GM19240 (cell line): ENCODE measurements around the gene SRGAP3.

ENCODE experiments used
- DNase-seq: peaks from one replicate; pipeline ENCODE4 v3.0.0; 2011; ENCODE audit warnings: low spot score; ENCODE audit not compliant: insufficient read length

Gene SRGAP3

DNA sequence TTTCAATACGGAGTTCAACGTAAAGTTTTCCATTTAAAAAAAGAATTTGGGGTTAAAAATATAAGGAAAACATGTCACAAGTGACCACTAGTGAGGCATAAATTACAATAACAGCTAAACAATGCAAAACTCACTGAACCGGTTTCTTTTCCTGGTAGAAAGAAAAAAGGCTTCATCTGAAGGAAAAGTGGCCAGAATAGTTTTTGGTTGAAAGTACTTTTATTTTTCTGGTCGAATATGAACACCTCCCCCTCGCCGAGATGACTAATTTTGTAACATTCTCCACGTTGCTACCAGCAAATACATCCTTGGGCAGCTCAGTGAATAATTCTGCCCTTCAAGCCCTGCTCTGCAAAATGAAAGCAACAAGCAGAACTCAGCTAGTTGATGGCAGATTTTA lies 3.9 kb upstream of the SRGAP3 start:
- no peak for DNase-seq

DNA sequence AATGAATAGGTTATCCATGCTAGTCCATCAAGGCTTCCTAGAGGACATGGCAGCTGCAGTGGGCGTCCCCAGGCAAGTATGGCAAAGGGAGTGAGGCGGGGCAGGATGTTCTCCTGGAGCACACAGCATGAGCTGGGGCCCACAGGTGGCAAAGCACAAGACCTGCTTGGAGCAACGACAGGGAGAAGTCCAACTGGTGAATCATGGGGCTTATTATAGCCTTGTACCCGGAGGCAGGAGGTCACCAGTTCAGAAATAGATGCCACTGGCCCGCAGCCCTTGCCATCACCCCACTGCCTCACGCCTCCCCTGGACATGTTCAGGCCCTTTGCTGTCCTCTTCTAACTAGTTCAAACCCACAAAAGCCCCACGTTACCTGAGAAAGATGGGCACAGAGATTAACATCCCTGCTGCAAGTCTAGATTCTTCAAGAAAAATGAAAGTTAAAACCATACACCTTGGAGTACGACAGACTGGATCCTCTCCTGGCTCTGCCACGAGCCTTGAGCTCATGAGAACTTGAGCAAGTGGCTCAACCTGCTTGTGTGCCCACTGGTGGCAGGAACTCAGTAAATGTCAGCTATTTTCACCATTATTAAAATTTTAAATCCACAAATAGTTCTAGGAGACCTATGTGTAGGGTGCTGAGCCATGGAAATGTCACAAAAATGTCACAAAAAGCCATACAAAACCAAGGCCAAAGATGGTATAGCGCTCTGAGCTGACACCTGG lies 1.8 kb upstream of the SRGAP3 start:
- DNase-seq, result no peak

DNA sequence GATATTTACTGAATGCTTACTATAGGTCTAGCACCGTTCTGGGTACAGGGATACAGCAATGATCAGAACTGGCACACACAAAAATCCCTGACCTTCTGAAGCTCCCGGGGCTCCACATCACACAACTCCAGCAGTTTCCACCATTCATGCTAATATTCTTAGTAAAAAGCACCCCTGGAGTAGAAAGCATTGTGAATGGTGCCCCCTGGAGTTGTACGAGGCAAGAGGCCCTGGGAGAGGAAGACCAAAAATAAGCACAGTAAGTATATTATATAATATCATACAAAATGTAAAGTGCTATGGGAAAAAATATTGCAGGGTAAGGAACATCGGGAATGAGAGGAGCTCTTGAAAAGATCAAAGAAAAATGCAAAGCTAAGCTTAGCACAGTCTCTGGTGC lies 790 bp upstream of the SRGAP3 start:
- DNase-seq, result no peak

DNA sequence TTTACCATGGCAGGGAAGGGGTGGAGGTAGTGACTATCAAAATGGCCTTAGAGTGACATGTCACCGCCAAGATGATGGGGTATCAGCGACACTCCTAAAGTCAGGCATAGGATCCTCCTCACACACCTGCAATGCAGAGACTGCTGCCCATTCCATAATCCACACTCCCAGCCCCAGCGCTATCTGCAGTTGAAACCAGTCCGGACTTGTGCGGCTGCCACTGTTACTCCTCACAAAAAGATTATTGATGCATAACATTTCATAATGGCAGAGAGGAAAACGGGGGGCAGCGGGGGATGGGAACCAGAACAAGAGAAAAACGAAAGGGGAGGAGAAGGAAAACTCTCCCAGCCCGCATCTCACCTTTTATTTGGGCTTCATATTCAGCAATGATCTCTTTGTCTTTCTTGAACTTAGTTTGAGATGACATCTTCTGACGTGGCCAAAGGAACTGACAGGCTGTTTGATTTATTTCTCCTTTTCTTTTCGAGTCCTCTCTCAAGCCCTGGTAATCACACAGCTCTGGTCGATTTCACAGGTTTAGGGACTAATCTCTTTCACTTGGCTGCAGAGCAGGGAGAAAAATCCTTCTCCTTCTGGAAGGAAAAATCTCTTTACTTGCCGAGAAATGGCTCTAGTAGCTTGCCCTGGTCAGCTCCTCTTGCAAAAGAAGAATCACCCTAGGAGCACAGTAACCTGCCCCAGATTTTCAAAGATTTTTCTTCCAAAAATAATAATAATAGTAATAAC lies 749 bp downstream of the SRGAP3 start:
- no peak for DNase-seq

DNA sequence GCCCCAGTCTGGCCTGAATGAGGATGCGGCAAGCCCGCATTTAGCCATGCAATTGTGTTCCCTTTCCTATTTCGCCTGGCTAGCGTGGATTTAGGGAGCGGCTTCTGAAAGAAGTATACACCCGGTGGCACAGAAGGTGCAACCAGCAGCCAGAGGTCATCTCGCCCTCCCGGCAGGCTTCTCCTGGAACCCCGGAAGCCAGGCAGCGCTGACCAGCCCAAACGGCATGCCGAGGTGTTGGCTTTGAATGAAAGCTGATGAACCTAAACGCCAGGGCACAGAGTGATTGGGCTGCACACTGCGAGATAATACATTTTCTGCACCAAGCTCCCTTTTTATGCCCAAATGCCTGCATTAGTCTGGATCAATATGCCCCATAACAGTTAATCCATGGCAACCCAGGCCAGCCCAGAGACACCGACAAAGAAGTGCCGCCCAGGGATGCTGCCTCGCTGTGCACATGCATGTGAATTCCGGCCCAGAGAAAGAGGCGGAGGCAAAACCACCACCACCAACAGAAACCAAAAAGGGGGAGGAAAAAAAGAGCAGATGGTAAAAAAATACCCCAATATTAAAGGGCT lies 1.4 kb downstream of the SRGAP3 start:
- DNase-seq, result no peak

DNA sequence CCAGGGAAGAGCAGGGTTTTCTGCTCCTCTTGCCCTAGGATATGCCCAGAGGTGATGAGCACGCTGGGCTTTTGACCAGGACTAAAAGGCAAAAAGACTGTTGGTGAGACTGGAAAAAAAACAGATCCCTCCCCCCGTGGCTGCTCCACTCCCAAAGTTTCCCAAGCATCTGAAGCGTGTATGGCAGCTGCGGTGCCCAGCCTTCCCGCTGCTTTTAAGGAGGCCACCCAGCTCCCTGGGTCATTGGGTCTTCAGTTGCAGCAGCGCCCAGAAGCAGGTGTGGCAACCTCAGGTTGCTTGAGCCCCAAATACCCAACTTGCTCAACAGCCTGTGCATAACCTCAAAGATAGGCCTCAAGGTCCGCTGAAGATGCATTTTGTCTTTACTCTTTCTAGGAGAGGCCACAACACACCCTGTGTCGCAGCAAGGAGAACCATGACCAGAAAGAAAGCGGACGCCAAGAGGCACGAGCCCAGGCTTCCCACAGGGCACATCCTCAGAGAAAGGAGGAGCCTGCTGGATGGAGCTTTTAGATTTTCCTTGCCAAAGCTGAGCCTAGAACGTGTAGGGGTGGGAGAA lies 2.0 kb downstream of the SRGAP3 start:
- no peak for DNase-seq

DNA sequence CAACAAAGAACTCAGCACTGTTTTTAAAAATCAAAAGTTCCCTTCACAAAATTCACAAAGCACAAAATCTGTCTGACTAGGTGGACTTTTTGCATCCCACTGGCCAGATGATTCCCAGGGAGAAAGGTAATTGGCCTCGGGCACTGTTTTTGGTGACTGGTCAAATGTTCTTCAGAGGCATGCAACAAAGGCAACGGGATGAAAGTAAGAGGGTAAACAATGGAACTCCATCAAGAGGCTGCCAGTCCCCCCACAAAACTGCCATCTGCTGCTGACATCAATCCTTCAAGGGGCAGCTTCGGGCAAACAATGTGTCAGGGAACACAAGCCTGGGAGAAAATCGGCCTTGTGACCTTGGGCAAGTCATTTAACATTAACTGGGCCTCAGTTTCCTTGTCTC lies 3.3 kb downstream of the SRGAP3 start:
- no peak for DNase-seq

DNA sequence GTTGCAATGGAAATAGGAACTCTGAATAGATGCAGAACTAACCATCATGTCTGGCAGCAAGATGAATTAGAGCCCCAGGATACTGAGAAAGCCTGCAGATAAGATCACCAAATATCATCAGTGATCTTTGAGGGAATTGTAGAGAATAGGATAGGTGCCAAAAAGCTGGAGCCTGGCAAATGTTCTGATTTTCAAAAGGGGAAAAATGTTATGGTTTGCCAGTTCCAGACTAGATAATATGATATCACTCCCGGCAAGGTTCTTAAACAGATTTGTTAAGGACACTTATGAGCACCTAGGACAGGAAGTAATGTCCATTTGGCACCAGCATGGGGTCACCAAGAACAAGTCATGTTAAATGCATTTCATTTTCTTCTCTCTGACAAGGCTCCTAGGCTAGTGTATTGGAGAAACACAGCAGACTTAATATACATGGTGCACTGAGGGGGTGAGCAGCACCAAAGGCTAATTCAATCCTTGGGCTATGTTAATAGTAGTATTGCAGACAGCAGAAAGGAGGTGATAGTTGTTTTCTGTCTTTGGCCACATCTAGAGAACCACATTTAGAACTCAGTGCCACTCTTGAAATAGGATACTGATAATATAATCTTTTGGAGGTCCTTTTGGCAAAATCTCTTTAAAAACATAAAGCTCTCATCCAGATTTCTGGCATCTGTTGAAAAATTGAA lies 4.8 kb downstream of the SRGAP3 start:
- no peak for DNase-seq

DNA sequence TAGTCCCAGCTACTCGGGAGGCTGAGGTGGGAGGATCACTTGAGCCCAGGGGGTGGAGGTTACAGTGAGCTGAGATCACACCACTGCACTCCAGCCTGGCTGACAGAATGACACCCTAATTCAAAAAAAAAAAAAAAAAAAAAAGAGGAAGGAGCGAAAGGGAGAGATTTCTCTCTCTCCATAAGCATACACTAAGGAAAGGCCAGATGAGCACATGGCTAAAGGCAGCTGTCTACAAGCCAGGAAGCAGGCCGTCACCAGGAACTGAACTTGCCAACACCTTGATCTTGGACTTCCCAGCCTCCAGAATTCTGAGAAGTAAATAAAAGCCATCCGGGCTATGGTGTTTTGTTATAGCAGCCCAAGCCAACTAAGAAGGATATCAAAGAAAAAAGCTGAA lies 7.5 kb downstream of the SRGAP3 start:
- no peak for DNase-seq

DNA sequence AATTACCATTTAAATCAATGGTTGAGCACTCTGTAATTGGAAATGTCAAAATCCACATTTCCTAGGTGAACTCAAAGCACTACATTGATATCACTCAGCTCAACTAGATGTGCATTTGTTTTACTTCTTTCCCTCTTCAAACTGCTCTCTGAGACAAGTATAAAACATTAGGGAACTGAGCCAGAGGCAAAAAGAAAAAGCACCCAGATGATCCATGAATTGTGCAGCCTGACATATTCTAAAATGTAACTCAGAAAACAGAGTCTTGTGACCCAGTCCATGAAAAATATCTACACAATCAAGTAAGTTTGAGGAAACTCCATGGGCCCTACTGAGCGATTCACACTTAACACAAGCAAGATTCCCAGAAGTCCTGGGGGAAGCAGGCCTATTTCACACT lies 9.8 kb downstream of the SRGAP3 start:
- no peak for DNase-seq

DNA sequence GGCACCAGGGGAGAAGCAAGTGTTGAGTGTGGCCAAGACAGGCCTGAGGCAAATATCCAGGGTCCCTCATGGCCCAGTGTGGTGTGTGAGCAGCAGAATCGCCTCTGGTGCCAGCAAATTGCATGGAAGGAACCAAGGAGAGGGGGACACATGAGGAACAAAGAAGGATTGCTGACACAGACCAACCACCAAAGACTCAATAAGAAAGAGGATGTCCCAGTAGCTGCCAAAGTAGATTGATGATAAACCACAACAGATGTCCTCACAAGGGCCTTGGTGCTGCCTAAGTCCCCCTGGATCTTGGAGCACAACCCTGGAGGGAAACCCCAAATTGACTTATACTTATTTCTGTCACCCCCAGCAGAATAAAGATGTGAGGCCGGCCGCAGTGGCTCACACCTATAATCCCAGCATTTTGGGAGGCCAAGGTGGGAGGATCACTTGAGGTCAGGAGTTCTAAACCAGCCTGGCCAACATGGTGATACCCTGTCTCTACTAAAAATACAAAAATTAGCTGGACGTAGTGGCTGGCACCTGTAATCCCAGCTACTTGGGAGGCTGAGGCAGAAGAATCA lies 10.6 kb downstream of the SRGAP3 start:
- no peak for DNase-seq

DNA sequence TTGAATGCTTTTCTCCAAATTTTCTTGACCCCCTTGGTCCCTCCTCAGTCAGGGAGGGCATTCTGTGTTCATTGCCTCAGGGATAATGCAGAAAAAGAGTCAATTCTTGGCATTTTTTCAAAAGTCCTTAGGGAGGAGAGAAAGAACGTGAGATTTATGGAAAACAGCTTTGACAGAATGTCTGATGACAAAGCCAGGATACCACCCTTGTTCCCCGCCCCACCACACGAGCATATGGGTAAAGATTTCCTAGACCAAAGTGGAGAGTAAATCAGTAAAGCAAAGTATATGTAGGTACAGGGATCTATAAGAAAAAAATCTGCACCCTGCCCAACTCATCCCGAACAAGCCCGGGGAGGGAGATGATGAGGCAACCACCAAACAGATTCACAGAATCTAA lies 11.2 kb downstream of the SRGAP3 start:
- DNase-seq, result no peak

DNA sequence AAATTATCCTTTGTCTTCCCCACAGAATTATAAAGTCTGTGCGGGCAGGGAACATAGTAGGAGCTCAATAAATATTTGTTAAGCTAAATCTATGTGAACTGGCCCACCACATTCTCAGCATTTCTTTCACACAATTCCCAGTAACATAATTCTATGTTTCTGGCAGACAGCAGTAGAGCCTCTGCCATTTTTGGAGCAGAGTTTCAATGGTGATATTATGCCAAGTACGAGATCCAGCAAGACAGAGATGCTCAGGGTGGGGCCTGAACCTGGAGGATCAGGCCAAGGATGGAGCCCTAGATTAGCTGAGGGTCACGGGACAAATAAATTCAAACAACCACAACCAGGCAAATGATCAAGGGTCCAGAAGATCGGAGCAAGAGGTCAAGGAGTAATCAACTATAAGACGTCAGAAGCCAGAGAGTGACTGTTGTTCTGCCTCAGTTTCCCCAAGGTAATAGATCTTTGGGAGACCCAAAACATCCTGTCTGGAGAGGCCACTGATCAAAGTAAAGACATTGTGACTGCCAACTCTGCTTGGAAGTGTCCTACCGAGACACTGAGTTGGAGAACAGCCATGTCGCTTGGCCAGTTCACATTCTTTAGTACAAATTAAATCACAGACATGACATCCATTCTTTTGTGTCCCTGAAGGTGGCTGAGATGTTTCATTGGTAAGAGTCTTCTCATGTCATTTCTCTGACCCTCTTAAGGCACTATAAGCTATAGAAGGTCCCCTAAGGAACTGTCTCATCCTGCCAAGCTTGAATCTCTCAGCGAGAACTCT lies 15.4 kb downstream of the SRGAP3 start:
- DNase-seq, result no peak

DNA sequence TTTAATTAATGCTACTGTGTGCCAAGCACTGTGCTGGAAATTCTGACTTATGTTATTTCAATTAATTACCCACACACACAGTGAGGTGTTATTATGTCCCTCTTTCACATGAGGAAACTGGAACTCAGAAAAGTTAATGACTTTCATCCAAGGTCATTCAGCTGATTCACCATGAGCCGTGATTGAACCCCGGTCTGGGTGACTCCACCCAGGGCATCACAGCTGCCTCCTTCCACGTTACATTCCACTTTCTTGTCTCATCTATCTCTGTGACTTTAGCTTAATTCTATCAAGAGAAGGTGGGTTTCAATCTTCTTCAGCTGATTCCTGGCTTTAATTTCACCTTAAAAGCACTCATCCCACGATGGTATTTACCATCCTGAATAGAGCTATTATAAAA lies 16.3 kb downstream of the SRGAP3 start:
- no peak for DNase-seq

DNA sequence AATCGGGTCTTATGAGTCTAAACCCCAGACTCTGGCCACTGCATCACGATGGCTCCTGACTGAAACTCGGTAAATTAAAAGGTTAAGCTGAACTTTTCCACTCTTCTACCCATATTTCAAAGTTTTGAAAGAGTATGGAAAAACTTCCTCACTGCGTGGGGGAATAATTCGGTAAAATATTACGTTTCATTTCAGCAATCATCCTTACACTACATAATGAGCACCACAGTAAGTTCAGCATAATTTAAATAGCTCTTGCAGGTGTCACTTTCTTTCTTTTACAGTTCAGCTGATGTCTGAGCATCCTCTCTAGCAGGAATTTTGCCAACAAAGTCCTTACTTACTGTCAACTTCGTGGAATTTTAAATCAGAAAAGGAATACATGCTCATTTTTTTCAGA lies 17.5 kb downstream of the SRGAP3 start:
- no peak for DNase-seq

DNA sequence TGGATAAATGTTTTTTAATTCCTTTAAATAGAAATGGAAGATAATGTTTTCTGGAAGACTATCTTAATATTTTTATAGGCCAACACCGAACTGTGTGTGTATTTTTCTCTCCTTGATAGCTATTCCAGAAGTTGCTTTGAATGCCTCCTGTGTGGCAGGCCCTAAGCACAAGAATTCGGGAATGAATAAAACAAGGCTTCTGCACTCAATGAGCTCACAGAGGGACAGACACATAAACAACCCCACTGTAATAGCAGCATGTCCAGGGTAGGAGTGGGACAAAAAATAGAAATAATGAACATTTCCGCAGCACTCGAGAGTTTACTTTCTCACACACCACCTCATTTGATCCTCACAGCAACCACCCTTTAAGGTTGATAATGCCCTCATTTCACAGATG lies 18.0 kb downstream of the SRGAP3 start:
- no peak for DNase-seq

DNA sequence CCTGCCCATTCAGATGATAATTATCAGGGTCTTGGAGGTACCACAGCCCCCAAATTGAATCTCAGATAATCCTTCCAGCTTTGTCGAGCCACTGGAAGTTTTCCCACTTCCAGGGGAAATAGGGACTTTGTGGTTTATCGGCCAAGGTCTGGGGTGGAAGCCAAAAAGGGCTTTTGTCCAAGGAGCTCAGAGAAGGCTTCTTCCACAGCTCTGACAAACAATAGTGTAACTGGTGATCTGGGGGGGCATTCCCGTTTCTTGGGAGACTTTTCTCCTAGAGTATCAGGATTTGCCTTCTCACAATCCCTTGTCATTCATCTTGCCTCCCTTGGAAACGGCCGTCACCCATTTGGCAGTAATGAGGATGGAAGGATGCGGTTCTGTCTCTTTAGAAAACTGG lies 18.4 kb downstream of the SRGAP3 start:
- DNase-seq, result no peak

DNA sequence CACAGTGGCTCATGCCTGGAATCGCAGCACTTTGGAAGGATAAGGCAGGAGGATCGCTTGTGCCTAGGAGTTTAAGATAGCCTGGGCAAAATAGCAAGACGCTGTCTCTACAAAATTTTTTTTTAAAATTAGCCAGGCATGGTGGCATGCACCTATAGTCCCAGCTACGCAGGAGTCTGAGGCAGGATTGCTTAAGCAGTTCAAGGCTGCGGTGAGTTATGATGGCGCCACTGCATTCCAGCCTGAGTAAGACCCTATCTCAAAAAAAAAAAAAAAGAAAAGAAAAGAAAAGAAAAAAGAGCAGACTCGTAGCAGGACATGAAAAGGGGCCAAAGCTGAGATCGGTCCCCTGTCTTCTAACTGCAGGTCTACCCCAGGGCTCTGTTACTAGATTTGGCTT lies 18.9 kb downstream of the SRGAP3 start:
- no peak for DNase-seq

DNA sequence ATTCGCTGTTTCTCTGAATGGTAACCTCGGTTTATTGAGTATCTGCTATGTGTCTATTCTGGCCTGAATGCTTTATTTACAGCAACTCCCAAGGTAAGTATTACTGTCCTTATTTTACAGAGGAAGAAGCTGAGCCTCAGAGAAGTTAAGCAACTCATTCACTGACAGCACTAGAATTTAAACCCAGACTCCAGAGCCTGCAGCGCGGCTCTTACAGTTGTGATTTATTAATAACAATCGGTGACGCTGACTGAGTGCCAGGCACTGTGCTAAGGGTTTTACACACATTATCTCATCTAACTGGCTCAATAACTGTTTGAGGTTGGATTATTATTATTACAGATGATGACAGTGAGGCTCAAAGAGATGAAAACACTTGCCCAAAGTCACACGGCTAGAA lies 19.6 kb downstream of the SRGAP3 start:
- no peak for DNase-seq

DNA sequence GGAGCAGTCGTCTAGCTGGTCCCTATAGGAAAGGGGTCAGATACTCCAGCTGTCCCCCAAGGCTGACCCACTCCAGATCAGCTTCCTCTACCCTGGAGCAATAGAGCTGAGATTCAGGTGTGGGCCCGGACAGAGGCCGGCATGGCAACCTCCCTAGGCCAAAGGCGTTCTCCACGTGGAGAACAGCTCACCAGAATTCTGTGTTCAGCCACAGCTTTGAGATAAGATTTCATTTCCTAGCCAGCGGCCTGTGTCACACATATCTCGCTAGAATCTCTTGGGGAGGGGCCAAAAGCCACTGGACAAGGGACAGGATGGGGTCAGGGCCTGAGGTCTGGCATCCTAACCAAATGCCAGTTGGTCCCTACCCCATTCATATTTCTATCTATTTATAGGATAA lies 20.1 kb downstream of the SRGAP3 start:
- DNase-seq, result no peak

DNA sequence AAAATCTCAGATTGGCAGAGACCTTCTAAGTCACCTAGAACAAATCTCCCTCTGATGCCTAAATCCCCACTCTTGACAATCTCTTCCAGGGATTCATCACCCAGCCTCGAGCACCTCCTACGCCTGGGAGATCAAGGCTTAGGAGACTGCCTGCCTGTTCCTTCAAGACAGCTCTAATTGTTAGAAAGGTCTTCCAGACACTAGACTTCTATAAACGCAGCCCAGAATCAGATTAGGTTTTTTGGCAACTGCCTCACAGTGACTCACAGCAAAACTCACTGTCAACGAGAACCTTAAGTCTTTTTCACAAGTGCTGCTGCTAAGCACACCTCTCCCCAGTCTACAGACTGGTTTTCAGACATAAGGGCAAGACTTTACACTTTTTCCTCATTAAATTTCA lies 23.1 kb downstream of the SRGAP3 start:
- no peak for DNase-seq
